Measurements from ENCODE around the gene CD36.
"Not testable (repeated sequence)": the region's sequence is repeated elsewhere in the genome, so short reads cannot be mapped to it uniquely, and the experiment has no call there.

The CD36 gene

DNA sequence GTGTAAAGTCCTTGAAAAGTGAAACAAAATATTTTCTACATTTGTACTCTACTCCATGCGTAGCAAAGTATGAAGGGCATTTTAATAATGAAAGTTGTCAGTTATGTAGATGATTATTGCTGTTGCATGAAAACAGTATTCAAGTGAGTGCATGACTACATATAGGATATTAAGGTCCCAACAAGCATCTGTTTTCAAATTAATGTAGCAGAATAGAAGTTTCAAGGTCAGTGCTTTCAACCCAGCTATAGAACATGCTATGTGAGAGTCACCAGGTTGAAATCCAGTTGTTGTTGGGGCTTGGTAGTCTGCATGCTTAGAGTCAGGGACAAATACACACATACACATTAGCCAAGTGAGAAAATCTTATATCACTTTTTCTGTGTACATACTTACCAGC is 14.8 kb downstream of the CD36 start:
- no peak for DNase-seq (ENCODE audit: low read depth, low spot score)

DNA sequence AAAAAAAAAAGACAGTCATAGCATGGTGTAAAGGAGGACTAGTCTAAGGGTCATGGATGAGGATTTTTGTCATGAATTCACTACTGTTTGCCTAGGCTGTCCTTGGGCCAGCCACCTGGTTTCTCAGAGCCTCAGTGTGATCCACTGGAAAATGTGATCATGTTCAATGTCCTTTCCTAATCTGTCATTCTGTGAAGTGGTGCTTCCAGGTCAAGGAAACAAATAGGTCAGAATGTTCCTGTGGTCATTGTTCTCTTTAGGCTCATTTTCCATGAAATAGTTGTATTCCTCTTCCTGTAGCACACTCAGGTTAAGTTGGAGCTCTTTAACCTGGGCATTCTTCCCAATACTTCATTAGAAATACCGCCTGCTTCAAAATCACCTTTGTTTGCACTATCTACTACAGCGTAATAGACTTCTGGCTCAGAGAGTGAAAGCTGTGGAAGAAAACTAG is 16.5 kb downstream of the CD36 start:
- no peak for DNase-seq (ENCODE audit: low read depth, low spot score)

DNA sequence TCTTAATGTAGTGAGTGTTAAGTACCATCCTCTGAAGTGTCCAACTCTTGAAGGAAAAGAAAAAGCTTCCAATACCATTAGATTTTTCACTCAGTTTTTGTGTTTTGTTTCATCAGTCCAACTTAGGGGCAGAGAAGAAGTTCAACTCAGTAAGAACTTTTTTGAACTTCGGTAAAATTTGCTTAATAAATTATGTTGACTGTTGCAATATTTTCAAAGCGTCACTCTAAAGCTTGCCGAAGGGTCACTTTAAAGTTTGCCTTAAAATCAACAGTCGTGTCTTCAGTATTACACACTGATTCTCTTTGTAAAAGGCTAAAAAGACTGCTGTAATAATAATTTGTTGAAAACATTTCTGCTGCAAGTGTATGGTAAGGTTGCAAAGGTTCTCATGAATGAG is 17.6 kb downstream of the CD36 start:
- no peak for DNase-seq (ENCODE audit: low read depth, low spot score)

DNA sequence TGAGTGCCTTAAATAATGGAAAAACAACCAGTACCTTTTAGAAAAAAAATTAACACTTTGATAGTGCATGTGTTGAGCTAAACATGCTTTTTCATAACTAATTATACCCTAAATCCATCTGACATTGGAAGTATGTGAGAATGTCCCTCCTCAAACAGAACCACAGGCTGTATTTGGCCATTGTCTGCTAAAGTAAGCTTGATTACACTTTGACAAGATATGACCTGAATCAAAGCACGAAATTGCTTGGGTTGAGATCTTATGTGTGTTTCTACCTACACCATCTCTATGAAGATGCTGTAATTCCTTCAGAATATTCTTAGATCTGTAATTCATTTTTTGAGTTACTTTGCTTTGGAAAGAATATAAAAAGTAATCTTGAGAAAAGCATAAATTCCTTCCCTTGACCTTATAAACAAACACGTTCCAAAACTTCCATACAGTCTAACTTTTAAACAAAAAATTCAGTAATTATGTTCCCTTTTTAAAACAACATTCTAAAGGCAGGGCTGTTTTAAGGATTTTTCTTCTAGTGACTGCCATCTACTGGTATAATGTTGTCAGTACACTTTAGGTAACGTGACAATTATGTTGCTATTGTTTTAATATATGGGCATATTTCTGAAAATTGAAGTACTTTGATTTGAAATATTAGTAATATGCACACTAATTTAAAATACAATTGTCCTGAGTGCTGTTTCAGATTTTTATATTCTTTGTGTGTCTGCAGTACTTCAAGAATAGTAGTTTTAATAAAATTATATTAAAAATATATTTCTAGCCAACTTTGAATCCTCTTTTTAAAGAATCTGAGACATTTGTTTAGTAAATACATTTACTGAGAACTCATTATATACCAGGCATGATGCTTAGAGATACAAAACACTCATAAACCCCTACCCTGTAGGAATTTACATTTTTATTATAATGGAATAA is 20.9 kb downstream of the CD36 start:
- no peak for DNase-seq (ENCODE audit: low read depth, low spot score)

DNA sequence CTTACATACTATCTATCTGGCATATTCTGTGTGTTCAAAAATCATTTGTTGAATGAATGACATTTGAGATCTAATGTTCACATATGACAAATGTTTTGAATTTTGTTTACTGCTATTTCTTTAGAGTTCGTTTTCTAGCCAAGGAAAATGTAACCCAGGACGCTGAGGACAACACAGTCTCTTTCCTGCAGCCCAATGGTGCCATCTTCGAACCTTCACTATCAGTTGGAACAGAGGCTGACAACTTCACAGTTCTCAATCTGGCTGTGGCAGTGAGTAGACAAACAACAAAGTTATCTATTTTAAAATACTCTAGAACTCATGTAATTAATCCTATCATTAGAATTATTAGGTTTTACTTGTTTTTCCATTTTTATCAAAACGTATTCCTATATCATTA is 22.5 kb downstream of the CD36 start:
- no peak for DNase-seq (ENCODE audit: low read depth, low spot score)

DNA sequence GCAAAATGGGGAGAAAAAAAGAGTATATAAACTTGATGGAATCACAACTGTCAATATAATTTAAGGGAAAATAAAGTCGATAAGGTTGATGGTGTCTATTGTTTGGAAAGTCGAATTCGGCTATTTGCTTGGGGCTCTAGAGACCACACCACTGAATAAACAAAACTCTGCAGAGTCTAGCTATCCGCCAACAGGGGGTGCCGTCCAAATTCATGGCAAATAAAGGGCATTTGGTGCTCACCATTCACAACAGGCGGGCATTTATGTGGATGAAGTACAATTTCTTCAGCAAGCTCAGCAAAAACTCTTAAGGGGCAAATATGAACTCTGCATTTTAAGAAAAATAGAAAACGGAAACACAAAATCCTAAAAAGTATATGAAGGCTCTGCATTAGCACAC is 23.3 kb downstream of the CD36 start:
- DNase-seq (ENCODE audit: low read depth, low spot score): no peak

DNA sequence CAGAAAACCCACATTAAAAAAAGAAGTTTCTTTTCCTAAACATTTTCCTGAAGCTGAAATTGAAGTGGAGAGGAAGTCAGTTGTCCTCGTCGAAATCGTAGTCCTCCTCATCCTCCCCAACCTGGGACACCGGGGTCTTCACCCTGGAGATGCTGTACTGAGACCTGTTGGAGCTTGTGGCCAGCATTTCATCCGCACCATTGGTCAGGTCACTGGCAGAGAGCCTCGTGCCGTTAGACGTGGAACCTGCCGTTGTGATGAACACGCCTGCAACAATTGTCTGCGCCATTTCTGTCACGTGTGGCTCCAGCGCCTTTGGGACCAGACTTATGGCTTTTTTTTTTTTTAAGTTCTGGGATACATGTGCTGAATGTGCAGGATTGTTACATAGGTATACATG is 23.8 kb downstream of the CD36 start:
- DNase-seq (ENCODE audit: low read depth, low spot score): no peak

DNA sequence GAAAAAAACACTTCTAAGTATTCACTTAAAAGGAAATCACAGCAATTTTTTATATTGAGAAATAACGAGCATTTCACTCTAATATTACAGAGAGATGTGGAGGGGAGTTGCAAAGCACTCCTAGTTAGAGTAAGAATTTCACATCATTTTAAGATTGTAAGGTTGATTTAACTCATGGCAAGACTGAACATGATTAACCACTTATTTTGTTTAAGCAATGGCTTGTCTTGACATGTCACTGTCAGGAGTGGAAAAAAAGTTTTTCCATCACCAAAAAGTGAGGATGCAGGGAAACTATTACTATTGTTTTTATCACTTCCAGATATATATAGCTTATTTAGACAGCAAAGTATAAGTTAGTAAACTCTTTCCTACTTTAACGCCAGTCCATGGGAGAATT is 27.1 kb downstream of the CD36 start:
- DNase-seq (ENCODE audit: low read depth, low spot score): no peak

DNA sequence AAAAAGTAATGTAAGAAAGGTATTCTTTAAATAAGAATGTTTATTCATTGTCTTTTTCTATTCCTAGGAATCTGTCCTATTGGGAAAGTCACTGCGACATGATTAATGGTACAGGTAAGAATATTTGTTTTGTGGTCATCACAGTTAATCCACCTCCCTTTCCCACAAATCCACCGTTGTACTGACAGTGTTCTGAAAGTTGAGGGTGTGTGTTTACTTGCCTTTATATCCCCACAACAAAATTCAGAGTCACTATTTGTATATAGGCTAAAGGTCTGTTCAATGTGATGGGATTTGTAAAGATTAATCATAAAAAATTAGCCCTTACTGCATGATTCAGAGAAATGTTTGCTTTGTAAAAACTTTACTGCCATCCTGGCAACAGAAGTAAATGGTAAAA is 27.9 kb downstream of the CD36 start:
- DNase-seq (ENCODE audit: low read depth, low spot score): no peak

DNA sequence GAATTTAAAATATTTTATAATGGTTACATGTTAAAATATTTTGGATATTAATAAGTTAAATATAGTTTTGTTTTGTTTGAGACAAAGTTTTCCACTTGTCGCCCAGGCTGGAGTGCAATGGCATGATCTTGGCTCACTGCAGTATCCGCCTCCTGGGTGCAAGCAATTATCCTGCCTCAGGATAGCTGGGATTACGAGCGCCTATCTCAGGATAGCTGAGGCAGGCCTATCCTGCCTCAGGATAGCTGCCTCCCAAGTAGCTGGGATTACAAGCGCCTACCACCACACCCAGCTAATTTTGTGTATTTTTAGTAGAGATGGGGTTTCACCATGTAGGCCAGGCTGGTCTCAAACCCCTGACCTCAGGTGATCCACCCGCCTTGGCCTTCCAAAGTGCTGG is 30.9 kb downstream of the CD36 start:
- not testable (repeated sequence) for DNase-seq (ENCODE audit: low read depth, low spot score)

DNA sequence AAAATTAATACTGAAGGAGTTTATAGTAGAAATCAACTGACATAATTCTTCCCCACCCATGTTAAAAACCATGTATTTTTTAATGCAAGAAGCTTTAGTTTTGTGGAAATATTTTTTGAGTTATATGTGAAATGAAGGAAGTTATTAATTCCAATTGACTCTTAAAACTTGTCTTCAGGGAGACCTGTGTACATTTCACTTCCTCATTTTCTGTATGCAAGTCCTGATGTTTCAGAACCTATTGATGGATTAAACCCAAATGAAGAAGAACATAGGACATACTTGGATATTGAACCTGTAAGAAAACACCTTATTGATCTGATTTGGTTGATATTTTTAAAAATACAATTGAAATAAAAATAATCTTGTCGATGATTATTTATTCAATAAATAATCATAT is 33.3 kb downstream of the CD36 start:
- no peak for DNase-seq (ENCODE audit: low read depth, low spot score)

DNA sequence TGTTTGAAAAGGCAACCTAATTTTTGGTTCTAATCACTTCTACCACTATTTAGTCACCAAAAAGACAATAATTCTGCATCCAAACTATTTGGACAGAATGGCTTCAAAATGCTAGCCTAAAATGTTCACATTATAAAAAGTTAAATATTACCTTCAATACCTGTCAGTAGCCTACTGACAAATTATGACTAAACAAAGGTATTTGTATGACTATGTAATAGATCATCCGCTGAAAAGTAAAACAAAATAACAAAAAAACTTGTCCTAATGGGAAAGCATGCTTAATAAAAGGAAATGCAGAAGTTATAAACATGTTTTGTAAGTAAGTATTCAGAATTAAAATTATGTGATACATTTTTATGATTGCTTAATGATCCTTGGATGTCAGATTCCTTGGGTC is 36.6 kb downstream of the CD36 start:
- DNase-seq (ENCODE audit: low read depth, low spot score): no peak

DNA sequence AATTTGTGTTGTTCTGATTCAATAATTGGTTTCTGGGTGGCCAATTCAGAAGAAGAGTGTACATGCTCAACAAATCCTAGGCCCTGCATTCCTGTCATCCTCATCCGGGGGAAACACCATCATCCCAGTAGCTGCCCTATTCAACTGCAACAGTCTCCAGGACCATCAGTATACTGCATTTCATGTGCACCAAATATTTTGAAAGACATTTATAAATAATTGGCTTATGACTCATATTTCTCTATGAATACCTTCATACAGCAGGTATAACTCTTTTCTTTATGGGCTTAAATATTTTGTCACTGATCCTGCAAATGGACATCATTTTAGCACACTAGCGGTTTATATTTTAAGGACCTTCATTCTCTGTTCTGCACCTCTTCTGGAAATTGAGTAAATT is 38.0 kb downstream of the CD36 start:
- DNase-seq (ENCODE audit: low read depth, low spot score): no peak

DNA sequence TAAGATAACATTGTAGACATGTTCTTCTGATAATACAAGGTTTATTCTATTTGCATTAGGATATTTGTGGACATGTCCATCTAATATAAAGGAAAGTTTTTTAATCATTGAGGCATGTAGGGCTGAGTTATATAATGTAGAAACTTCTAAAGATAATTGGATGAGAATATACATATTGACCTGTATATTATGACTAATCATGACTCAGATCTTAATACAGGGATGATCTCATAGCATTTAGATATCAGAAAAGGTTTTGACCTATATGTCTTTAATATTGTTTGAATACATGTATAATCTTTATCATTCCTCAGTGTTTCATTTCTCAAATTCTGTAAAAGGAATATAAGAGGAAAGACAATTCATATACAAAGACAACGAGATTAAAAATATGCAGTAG is 39.2 kb downstream of the CD36 start:
- DNase-seq (ENCODE audit: low read depth, low spot score): no peak

DNA sequence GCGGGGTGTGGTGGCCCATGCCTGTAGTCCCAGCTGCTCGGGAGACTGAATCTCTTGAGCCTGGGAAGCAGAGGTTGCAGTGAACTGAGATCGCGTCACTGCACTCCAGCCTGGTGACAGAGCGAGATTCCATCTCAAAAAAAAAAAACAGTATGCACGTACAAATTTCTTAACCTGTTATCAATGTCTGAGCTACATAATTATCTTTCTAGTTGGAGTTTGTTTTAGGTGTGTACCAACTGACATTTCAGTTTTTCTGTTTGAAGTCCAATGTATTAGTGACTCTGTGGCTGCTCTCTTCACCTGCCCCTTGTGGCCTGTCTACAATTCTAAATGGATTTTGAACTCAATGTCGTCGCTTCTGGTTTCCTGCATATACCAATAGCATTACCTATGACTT is 40.3 kb downstream of the CD36 start:
- no peak for DNase-seq (ENCODE audit: low read depth, low spot score)

DNA sequence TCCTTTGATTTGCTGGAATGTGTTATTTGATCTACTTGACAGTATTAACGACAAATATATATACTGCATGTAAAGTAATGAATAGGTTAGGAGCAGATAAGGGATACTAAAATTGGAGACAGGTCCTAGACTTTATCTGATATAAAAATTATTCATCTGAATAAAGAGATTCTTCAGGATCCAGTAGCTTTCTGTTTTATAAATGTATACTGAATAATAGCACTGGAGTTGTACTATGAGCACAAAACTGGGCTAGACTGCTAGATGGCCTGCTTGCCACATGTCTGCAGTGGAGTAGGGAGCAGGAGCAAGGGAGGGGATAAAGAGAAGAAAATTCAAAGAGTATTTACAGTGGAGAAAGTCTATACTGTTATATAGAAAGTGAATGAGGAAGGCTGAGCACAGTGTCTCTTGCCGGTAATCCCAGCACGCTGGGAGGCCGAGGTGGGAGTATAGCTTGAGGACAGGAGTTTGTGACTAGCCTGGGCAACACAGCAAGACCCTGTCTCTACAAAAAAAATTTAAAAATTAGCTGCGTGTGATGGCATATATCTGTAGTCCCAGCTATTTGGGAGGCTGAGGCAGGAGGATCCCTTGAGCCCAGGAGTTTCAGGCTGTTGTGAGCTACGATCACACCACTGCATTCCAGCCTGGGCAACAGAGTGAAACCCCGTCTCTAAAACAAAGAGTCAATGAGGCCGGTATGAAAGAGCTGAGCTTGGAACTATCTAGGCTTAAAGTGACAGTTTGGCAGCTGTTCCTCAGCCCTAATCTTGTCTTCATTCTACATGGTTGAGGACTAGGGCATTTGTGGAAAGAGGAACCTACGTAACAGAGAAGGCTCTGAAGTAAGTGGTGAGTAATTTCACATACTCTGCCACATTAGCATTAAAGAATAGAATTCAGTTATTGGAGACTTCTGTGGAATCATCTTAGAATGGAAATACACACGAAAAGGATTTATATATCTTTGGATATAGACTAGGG is 41.8 kb downstream of the CD36 start:
- no peak for DNase-seq (ENCODE audit: low read depth, low spot score)

DNA sequence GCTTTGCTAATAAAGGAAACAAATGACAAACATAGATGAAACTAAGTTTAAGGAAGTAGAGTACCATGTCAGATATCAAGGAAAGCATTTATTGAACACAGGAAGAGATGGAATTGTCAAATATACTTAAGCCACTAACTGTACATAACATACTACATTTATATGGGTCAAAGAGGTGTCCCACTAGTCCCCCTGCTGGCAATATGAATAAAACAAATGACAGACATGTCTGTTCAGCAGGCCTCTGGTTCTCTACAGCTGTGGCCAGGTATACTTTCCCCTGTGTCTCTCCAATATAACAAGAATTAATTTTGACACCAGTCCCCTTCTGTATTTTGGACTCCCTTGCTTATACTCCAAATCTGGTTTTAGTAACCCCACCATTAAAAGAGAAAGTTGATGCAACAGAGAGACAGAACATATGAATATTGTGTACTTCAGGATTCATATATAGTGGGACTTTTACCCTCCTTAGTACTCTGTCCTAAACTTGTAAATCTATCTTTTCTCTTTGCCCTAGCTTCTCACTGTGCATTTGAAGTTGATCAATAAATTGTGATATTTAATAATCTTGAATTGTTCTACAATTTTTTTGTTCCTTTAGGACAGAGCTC is 42.9 kb downstream of the CD36 start:
- DNase-seq (ENCODE audit: low read depth, low spot score): no peak

DNA sequence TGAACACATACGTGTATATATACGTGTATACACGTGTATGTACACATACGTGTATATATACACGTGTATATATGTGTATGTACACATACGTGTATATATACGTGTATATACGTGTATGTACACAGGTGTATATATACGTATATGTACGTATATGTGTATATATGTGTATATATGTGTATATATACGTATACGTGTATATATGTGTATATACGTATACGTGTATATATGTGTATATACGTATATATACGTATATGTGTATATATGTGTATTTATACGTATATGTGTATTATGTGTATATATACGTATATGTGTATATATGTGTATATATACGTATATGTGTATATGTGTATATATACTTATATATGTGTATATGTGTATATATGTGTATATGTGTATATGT is 44.3 kb downstream of the CD36 start:
- no peak for DNase-seq (ENCODE audit: low read depth, low spot score)

DNA sequence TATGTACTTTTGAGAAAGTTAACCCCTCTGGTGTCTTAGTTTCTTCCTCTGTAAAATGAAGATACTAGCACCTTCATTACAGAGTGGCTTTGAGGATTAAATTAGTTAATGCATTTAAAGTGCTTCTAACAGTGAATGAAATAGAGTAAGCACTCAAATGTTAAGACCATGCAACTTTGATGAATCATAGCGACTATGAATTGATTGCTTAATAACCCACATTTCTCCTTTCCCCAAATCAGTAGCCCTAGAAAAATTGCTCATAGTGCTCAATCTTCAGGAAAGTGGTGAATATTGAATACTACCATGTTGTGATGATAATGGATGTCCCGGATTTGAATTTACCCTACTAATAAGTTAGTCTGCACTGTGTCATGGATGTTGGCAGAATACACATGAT is 48.1 kb downstream of the CD36 start:
- DNase-seq (ENCODE audit: low read depth, low spot score): no peak

DNA sequence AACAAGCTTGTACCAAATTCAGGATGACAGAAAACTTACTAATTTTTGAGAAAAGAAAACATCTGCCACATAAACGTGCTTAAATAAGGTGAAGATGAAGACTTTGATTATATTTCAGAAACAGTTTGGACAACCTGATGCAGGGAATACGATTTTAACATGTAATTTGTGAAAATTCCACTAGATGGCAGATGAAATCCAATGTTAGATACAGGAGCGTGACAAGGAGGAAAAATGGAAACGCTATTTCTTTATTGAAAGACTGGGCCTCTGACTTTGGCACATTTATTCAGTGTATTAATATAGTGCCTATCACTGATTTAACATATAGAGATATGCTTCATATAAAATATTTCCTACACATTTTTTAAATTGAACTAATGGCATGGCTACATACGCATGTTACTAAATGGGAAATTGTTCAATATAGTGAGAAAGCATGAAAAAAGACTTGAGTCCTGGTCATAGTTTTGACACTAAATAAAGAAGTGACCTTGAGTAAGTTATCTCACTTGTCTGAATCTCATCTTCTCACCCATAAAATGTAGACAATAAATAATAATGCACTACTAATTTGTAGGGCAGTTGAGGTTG is 60.7 kb downstream of the CD36 start:
- no peak for DNase-seq (ENCODE audit: low read depth, low spot score)

DNA sequence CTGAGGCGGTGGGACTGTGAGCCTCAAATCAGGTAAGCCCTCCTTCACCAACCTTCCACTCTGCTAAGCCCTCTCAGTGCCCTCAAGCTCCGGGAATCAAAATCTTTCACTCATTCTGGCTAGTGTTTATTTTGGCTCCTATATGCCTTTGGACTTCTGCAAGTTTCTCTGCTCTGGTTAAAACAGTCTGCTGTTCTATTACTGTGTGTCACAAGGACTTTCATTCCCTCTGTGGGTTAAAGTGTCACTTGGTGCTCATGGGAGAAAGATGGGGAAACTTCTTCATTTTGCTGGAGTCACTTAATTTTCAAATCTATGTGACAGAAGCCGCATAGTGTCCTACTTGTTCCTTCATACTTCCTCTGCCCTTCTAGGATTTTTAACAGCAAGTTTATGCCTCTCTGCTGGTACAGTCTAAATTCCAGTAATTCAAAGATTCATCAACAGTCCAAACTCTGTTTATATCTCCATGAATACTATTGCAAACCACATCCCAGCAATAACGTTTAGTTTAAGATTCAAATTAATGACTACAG is 61.3 kb downstream of the CD36 start:
- no peak for DNase-seq (ENCODE audit: low read depth, low spot score)
